PC-3 (cell line): Measurements from ENCODE around the gene PREX1. TPM values are rescaled to one million over a fixed set of nuclear protein-coding genes. Genes with fewer than 3 reads are reported as not detected.

Experiments used
- ATAC-seq: fragments of 200-7000 bp; cut with Tn5 transposase; 2 replicates; pipeline ENCODE4 v1.9.1; 2020; ENCODE audit warnings: mild to moderate bottlenecking, moderate library complexity
- BruUV-seq: library from RNA; stranded (reverse); fragments of 400-500 nt; replicated peaks from 2 replicates; lab custom pipeline; 2021; lab: Mats Ljungman, UMichigan
- CTCF ChIA-PET: fragments of 300-600 bp; sonication (Branson Sonifier 250); formaldehyde crosslinking; loops from one replicate; lab custom pipeline; 2022; ENCODE audit warnings: antibody characterized with exemption; lab: Charles Lee
- POLR2A ChIA-PET: fragments of 300-600 bp; sonication (Branson Sonifier 250); formaldehyde crosslinking; loops from one replicate; lab custom pipeline; 2022; ENCODE audit warnings: antibody characterized with exemption; ENCODE audit not compliant: unreplicated experiment; lab: Charles Lee
- DNase-seq: peaks from one replicate; pipeline ENCODE4 v3.0.0-alpha.2; 2015
- H2AFZ ChIP-seq: fragments of 300-600 bp; sonication (generic); 2 replicates; pipeline ENCODE4 v1.6.0; 2016; ENCODE audit warnings: antibody characterized with exemption, low read length
- H3F3A ChIP-seq: fragments of 300-600 bp; sonication (generic); one replicate; pipeline ENCODE4 v1.6.0; 2017; ENCODE audit warnings: antibody characterized with exemption, low read length, control low read depth, mild to moderate bottlenecking; ENCODE audit not compliant: unreplicated experiment
- H3K27ac ChIP-seq: fragments of 300-600 bp; sonication (generic); 2 replicates; pipeline ENCODE4 v1.5.1; 2016; ENCODE audit warnings: mild to moderate bottlenecking, low read length
- H3K27me3 ChIP-seq: fragments of 300-600 bp; sonication (generic); 2 replicates; pipeline ENCODE4 v1.6.1; 2016; ENCODE audit warnings: low read length, mixed read lengths
- H3K36me3 ChIP-seq: fragments of 300-600 bp; sonication (generic); 2 replicates; pipeline ENCODE4 v1.6.1; 2016; ENCODE audit warnings: low read depth, mixed run types, low read length, mixed read lengths
- H3K4me1 ChIP-seq: fragments of 300-600 bp; sonication (generic); 2 replicates; pipeline ENCODE4 v1.5.1; 2016; ENCODE audit warnings: low read length; ENCODE audit not compliant: insufficient read depth
- H3K4me2 ChIP-seq: fragments of 300-600 bp; sonication (generic); 2 replicates; pipeline ENCODE4 v1.6.0; 2016; ENCODE audit warnings: low read length
- H3K4me3 ChIP-seq: fragments of 300-600 bp; sonication (generic); 2 replicates; pipeline ENCODE4 v1.5.1; 2016; ENCODE audit warnings: mild to moderate bottlenecking, low read length, mixed read lengths
- H3K79me2 ChIP-seq: fragments of 300-600 bp; sonication (generic); 2 replicates; pipeline ENCODE4 v1.6.1; 2017; ENCODE audit warnings: low read length, mixed read lengths
- H3K9ac ChIP-seq: fragments of 300-600 bp; sonication (generic); 2 replicates; pipeline ENCODE4 v1.6.0; 2016; ENCODE audit warnings: mild to moderate bottlenecking, low read length
- H3K9me2 ChIP-seq: fragments of 300-600 bp; sonication (generic); replicated peaks from 2 replicates; pipeline ENCODE4 v1.6.1; 2016; ENCODE audit warnings: mixed run types, low read length, mixed read lengths
- H3K9me3 ChIP-seq: fragments of 300-600 bp; sonication (generic); 2 replicates; pipeline ENCODE4 v1.6.1; 2016; ENCODE audit warnings: low read length, mixed read lengths
- H4K20me1 ChIP-seq: fragments of 300-600 bp; sonication (generic); 2 replicates; pipeline ENCODE4 v1.6.1; 2016; ENCODE audit warnings: low read length, mixed read lengths
- EZH2 ChIP-seq: fragments of 300-600 bp; sonication (generic); IDR thresholded peaks from one replicate; pipeline ENCODE4 v1.6.1; 2017; ENCODE audit warnings: antibody characterized with exemption, mild to moderate bottlenecking, low read length; ENCODE audit not compliant: unreplicated experiment
- EZH2phosphoT487 ChIP-seq: fragments of 300-600 bp; sonication (generic); IDR thresholded peaks from 2 replicates; pipeline ENCODE4 v1.6.1; 2018; ENCODE audit warnings: mild to moderate bottlenecking, antibody characterized with exemption, low read length, borderline replicate concordance
- intact Hi-C: fragments of 100-400 bp; cut with micrococcal nuclease; formaldehyde crosslinking; loops from 2 replicates; pipeline ENCODE4 v1.9.0; 2023
- total RNA-seq: library from RNA; depleted of rRNA; stranded (reverse); fragments of >200 nt; gene quantifications from 2 replicates; pipeline ENCODE4 v1.2.3, GENCODE V29; 2014
- TF ChIP-seq, protein P1 (sequence below): fragments of 300-600 bp; sonication (generic); conservative IDR thresholded peaks from 2 replicates; pipeline ENCODE4 v1.5.1; 2017; ENCODE audit warnings: antibody characterized with exemption, low read depth, mild to moderate bottlenecking, low read length

PREX1 gene
- total RNA-seq, 1 experiment from 2014 or later: 22.1 TPM

GRCh38 chr20:48856130-48856529, 28.3 kb upstream of the PREX1 start:
- DNase-seq (no peak), ATAC-seq (no peak)
- Histone ChIP-seq H3K9me2 (no peaks in the 10 kb centered on the region), H3K79me2 (no peaks in the 10 kb centered on the region), H3K9ac (no peak overlapping the region), H3K27ac (no peak overlapping the region), H3K27me3 (no peaks in the 10 kb centered on the region), H4K20me1 (no peaks in the 10 kb centered on the region), H3F3A (no peaks in the 10 kb centered on the region), H3K9me3 (no peaks in the 10 kb centered on the region), H3K4me2 (no peak overlapping the region), H2AFZ (no peak overlapping the region), H3K4me3 (no peak overlapping the region), H3K4me1 (no peaks in the 10 kb centered on the region), H3K36me3 (no peaks in the 10 kb centered on the region)
- no peak for TF ChIP-seq EZH2
- TF ChIP-seq, protein P1, sequence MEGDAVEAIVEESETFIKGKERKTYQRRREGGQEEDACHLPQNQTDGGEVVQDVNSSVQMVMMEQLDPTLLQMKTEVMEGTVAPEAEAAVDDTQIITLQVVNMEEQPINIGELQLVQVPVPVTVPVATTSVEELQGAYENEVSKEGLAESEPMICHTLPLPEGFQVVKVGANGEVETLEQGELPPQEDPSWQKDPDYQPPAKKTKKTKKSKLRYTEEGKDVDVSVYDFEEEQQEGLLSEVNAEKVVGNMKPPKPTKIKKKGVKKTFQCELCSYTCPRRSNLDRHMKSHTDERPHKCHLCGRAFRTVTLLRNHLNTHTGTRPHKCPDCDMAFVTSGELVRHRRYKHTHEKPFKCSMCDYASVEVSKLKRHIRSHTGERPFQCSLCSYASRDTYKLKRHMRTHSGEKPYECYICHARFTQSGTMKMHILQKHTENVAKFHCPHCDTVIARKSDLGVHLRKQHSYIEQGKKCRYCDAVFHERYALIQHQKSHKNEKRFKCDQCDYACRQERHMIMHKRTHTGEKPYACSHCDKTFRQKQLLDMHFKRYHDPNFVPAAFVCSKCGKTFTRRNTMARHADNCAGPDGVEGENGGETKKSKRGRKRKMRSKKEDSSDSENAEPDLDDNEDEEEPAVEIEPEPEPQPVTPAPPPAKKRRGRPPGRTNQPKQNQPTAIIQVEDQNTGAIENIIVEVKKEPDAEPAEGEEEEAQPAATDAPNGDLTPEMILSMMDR: no peak
- TF ChIP-seq EZH2phosphoT487: no peak
- ChIA-PET POLR2A (no interaction called here), CTCF (no interaction called here)
- no TSS peak for BruUV-seq
- intact Hi-C loops: no loop called here

- Histone ChIP-seq H3K27ac (no peak overlapping the region), H2AFZ (no peak overlapping the region), H3F3A (no peaks in the 10 kb centered on the region), H4K20me1 (no peaks in the 10 kb centered on the region), H3K4me2 (no peak overlapping the region), H3K27me3 (no peaks in the 10 kb centered on the region), H3K36me3 (no peaks in the 10 kb centered on the region), H3K9me2 (no peaks in the 10 kb centered on the region), H3K4me1 (no peaks in the 10 kb centered on the region), H3K9ac (no peak overlapping the region), H3K9me3 (no peaks in the 10 kb centered on the region), H3K79me2 (no peaks in the 10 kb centered on the region), H3K4me3 (no peak overlapping the region)
- no peak for TF ChIP-seq EZH2phosphoT487
- TF ChIP-seq, protein P1: no peak
- TF ChIP-seq EZH2: no peak
- no peak for DNase-seq
- no peak for ATAC-seq
- BruUV-seq: no TSS peak
- intact Hi-C loops: no loop called here
- ChIA-PET CTCF (no interaction called here), POLR2A (no interaction called here)
Measured at GRCh38 chr20:48855046-48855445, 27.2 kb upstream of the PREX1 start.

GRCh38 chr20:48852609-48853008, 24.8 kb upstream of the PREX1 start:
- Histone ChIP-seq H3K27ac (no peak overlapping the region), H3K4me3 (no peak overlapping the region), H3K27me3 (no peaks in the 10 kb centered on the region), H3K4me2 (no peak overlapping the region), H4K20me1 (no peaks in the 10 kb centered on the region), H3K9ac (no peak overlapping the region), H3K4me1 (no peaks in the 10 kb centered on the region), H3F3A (no peaks in the 10 kb centered on the region), H3K36me3 (no peaks in the 10 kb centered on the region), H2AFZ (no peak overlapping the region), H3K9me3 (no peaks in the 10 kb centered on the region), H3K79me2 (no peaks in the 10 kb centered on the region), H3K9me2 (no peaks in the 10 kb centered on the region)
- BruUV-seq: no TSS peak
- intact Hi-C loops: no loop called here
- TF ChIP-seq, protein P1: no peak
- TF ChIP-seq EZH2phosphoT487: no peak
- TF ChIP-seq EZH2: no peak
- CTCF ChIA-PET: no interaction called here
- DNase-seq (no peak), ATAC-seq (no peak)
- POLR2A ChIA-PET: no interaction called here
